ENCODE data around the gene ARPP21. TPM values are rescaled to one million over a fixed set of nuclear protein-coding genes. Genes with fewer than 3 reads are reported as not detected.

Gene ARPP21
- total RNA-seq (under 1 TPM in 1 of 7 donors, not detected in 6; 0.39 TPM), polyA plus RNA-seq (under 1 TPM in 2 of 3 donors, not detected in 1; 0.07 to 0.12 TPM)
- long read RNA-seq, donor 1 = 0 reads
- long read RNA-seq, donor 2 = 0 reads

DNA sequence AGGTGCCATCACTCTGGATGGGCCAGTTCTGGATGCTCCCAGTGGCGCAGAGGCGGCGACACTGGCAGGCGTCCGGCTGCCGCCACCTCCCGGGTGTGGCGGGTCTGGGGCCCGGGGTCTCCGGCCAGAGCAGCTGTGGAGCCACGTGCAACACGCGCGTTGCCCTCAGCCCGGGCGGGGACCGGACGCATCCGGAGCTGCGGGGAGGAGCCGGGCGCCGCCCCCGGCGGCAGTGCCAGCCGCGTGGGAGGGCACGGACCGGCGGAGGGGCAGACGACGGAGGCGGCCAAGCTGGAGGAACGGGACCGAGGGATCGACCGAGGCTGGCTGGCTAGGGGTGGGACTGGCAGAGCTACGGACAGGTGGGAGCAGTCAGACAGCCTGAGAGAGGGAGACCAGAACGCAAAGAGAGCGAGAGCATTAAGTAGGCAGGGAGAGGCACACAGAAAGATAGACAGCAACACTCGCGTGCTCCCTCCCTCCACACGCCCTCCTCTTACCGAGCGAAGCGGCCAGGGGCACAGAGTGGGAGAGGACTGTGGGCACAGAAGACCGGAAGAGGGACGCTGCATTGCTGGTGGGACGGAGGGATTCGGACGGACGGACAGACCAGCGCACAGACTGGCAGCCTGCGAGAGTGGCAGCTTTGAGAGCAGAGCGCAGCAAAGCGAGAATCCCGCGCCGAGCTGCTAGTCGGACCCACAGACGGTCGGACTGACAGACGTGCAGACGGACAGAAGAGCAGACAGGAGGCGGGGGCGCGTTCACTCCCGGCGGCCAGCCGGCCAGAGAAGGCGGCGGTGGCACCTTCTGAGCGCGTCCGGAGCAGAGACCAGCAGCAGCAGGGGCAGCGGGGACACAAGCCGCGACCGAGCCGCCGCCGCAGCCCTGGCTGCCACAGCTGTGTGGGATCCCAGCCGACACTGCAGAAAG is at the start of gene ARPP21:
ARPP21 (plus strand) TSS at position 272 of the 933 bp plus-strand sequence. CDS start 42,227 bp downstream, outside the sequence.
- TF ChIP-seq POLR2A (IDR thresholded peaks at IDR 0.05) (no peak), POLR2AphosphoS5 (IDR thresholded peaks at IDR 0.05) (no peak)
- TF ChIP-seq, protein P1, sequence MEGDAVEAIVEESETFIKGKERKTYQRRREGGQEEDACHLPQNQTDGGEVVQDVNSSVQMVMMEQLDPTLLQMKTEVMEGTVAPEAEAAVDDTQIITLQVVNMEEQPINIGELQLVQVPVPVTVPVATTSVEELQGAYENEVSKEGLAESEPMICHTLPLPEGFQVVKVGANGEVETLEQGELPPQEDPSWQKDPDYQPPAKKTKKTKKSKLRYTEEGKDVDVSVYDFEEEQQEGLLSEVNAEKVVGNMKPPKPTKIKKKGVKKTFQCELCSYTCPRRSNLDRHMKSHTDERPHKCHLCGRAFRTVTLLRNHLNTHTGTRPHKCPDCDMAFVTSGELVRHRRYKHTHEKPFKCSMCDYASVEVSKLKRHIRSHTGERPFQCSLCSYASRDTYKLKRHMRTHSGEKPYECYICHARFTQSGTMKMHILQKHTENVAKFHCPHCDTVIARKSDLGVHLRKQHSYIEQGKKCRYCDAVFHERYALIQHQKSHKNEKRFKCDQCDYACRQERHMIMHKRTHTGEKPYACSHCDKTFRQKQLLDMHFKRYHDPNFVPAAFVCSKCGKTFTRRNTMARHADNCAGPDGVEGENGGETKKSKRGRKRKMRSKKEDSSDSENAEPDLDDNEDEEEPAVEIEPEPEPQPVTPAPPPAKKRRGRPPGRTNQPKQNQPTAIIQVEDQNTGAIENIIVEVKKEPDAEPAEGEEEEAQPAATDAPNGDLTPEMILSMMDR (IDR thresholded peaks at IDR 0.05 in 8 of 11, conservative IDR thresholded peaks at IDR 0.05 in 3 of 11) = no peak
- intact Hi-C loops (cut with DNase I; ENCODE audit: low total_unique reads) = no loop called here
- H3K27ac ChIP-seq = no peak within 1 kb of the TSS
- H3K4me1 ChIP-seq = peaks cover 0 to 14% (median 9%) of the 10 kb centered on the region in 6 donors
- H3K36me3 ChIP-seq = no peaks in the 10 kb centered on the region
- H3K4me3 ChIP-seq = peak within 1 kb of the TSS in 7 of 8 donors; percentile 15 to 62 (median 22)
- DNase-seq = peak; percentile 80
- peaks cover 8 to 45% (median 21%) of the 10 kb centered on the region in 7 donors for H3K27me3 ChIP-seq (replicated peaks in 1 of 7)
- no peaks in the 10 kb centered on the region for H3K9me3 ChIP-seq
- WGBS, 5 donors = 1 to 4% (median 2%) methylated on average over 52 to 83 of the region's 83 CpGs

DNA sequence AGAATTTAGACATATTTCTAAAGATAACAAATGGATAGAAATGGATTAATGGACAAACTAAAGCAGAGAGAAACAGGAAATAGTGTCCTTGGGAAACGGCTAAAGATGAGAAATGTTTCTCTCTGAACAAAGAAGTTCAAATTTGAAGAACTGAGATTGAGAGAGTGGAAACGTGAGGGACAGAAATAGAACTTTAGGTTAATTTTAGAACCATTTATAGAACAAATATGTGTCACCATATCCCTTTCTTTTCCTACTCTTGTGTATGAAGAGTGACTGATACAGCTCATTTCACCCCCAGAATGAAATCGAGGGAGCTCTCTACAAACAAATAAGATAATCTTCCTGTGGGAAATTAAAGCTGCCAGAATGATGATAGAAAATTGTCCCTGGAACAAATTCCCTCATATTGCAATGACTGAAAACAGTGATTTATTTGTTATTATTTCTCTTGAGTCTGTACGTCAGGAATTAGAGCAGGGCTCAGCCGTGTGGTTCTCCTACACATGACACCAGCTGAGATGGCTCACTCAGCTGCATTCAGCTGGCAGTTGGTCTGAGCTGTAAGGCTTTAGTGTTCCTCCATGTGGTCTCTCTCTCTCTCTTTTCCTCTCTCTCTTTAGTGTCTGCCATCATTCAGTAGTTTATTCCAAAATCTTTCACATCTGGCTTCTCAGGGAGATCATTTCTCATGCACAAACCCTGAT is 46.6 kb upstream of the ARPP21 start:
- DNase-seq = no peak
- 36 to 51% (median 42%) methylated on average over 5 of the region's 5 CpGs for WGBS, 5 donors
- no peak overlapping the region for H3K4me3 ChIP-seq

DNA sequence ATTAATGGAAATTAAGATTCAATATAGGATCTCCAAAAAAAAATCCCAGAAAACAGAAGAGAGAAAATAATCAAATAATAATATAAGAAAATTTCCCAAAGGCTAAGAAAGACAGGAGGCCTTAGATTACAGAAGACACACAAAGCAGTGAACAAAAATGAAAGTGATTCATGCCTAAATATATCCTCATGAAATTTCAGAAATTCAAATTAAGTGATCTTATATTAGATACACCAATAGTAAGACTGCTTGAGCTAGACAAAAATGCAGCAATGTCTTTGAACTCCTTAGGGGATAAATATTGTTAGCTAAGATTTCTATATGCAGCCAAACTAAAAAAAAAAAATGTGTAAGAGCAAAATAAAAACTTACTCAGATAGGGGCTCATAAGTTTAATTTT is 44.6 kb upstream of the ARPP21 start:
- Histone ChIP-seq H3K27ac (no peak overlapping the region), H3K4me3 (no peak overlapping the region), H3K36me3 (no peaks in the 10 kb centered on the region), H3K9me3 (peaks cover 0 to 4% (median 0%) of the 10 kb centered on the region in 8 donors), H3K4me1 (no peaks in the 10 kb centered on the region), H3K27me3 (replicated peaks in 1 of 7) (no peaks in the 10 kb centered on the region)
- TF ChIP-seq, protein P1 (IDR thresholded peaks at IDR 0.05 in 8 of 11, conservative IDR thresholded peaks at IDR 0.05 in 3 of 11) = no peak
- TF ChIP-seq POLR2A (IDR thresholded peaks at IDR 0.05) (no peak), POLR2AphosphoS5 (IDR thresholded peaks at IDR 0.05) (no peak)
- no peak for DNase-seq
- intact Hi-C loops (cut with DNase I; ENCODE audit: low total_unique reads) = no loop called here

More for the DNA sequence above, 46.6 kb upstream of the ARPP21 start:
- TF ChIP-seq POLR2A (IDR thresholded peaks at IDR 0.05) (no peak), POLR2AphosphoS5 (IDR thresholded peaks at IDR 0.05) (no peak)
- TF ChIP-seq, protein P1 (IDR thresholded peaks at IDR 0.05 in 8 of 11, conservative IDR thresholded peaks at IDR 0.05 in 3 of 11) = no peak
- intact Hi-C loops (cut with DNase I; ENCODE audit: low total_unique reads) = no loop called here
- no peaks in the 10 kb centered on the region for H3K27me3 ChIP-seq (replicated peaks in 1 of 7)
- peaks cover 0 to 12% (median 0%) of the 10 kb centered on the region in 8 donors for H3K9me3 ChIP-seq
- H3K36me3 ChIP-seq = no peaks in the 10 kb centered on the region
- H3K27ac ChIP-seq = no peak overlapping the region
- H3K4me1 ChIP-seq = no peaks in the 10 kb centered on the region
